Measurements from ENCODE around the gene TRIM29. TPM values are rescaled to one million over a fixed set of nuclear protein-coding genes. Genes with fewer than 3 reads are reported as not detected.

Gene TRIM29
- total and polyA plus RNA-seq, 2 experiments from 2014 or later = not detected

GRCh38 chr11:120122924-120123683, 14.8 kb downstream of the TRIM29 start:
- peaks cover 7% of the 10 kb centered on the region for H3K27me3 ChIP-seq
- H3K4me1 ChIP-seq (ENCODE audit: low read depth) = no peaks in the 10 kb centered on the region
- H3K27ac ChIP-seq = no peak overlapping the region
- no peaks in the 10 kb centered on the region for H3K9me3 ChIP-seq (ENCODE audit: low read depth)
- H3K4me3 ChIP-seq = no peak overlapping the region
- TF ChIP-seq, protein P1, sequence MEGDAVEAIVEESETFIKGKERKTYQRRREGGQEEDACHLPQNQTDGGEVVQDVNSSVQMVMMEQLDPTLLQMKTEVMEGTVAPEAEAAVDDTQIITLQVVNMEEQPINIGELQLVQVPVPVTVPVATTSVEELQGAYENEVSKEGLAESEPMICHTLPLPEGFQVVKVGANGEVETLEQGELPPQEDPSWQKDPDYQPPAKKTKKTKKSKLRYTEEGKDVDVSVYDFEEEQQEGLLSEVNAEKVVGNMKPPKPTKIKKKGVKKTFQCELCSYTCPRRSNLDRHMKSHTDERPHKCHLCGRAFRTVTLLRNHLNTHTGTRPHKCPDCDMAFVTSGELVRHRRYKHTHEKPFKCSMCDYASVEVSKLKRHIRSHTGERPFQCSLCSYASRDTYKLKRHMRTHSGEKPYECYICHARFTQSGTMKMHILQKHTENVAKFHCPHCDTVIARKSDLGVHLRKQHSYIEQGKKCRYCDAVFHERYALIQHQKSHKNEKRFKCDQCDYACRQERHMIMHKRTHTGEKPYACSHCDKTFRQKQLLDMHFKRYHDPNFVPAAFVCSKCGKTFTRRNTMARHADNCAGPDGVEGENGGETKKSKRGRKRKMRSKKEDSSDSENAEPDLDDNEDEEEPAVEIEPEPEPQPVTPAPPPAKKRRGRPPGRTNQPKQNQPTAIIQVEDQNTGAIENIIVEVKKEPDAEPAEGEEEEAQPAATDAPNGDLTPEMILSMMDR (IDR thresholded peaks at IDR 0.05; ENCODE audit: low read depth, low read length) = no peak
- no peaks in the 10 kb centered on the region for H3K36me3 ChIP-seq
- no peak for DNase-seq (ENCODE audit: low read depth in 1 of 2, low spot score in 1 of 2)

GRCh38 chr11:120121914-120122473, 15.9 kb downstream of the TRIM29 start:
- Histone ChIP-seq H3K36me3 (no peaks in the 10 kb centered on the region), H3K27ac (no peak overlapping the region), H3K27me3 (peaks cover 4% of the 10 kb centered on the region), H3K4me1 (ENCODE audit: low read depth) (no peaks in the 10 kb centered on the region), H3K4me3 (no peak overlapping the region), H3K9me3 (ENCODE audit: low read depth) (no peaks in the 10 kb centered on the region)
- no peak for DNase-seq (ENCODE audit: low read depth in 1 of 2, low spot score in 1 of 2)
- TF ChIP-seq, protein P1 (IDR thresholded peaks at IDR 0.05; ENCODE audit: low read depth, low read length) = no peak

DNA sequence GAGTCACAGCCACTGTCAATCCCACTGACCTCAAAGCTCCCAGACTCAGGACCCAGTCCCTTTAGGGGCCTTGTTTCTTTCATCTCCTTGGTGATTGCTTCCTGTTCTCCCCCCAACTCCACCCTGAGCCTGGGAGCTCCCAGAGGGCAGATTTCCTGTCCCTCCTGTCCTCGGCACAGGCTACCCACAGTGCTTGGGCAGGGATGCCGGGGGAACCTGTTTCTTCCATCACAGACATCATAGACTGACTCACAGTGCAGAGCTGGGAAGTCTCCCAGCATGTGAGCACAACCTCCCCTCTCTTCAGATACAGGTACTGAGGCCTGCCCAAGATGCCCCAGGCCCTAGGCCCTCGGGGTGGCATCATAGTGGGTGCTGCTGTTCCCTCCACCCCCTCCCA, 16.6 kb downstream of the TRIM29 start:
- DNase-seq (ENCODE audit: low read depth in 1 of 2, low spot score in 1 of 2) = no peak
- Histone ChIP-seq H3K27me3 (no peaks in the 10 kb centered on the region), H3K4me3 (no peak overlapping the region), H3K36me3 (no peaks in the 10 kb centered on the region), H3K27ac (no peak overlapping the region), H3K4me1 (ENCODE audit: low read depth) (no peaks in the 10 kb centered on the region), H3K9me3 (ENCODE audit: low read depth) (no peaks in the 10 kb centered on the region)
- TF ChIP-seq, protein P1 (IDR thresholded peaks at IDR 0.05; ENCODE audit: low read depth, low read length) = no peak

DNA sequence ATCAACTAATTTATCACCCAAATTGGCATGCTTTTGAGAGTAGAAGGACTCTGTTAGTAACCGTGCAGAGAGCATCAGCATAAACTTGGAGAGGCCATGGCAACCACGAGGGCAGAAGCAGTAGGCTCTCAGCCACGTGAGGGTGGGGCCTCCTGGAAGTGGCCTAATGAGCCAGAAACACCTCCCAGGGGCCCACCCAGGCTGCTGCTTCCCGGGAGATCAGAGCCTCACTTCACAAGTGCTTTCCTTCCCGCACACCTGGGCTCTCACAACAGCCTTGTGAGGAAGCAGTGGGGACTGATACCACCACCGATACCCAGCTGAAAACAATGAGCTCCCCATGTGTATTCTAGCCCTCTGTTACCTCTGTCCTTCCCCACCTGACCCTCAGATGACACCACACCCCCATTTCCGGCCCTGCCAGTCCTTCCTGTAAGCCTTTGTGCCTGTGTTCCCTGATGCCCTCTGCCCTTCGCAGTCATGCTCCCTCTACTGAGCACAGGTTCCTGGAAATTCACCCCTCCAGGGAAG, 17.0 kb downstream of the TRIM29 start:
- Histone ChIP-seq H3K27ac (no peak overlapping the region), H3K36me3 (no peaks in the 10 kb centered on the region), H3K4me3 (no peak overlapping the region), H3K4me1 (ENCODE audit: low read depth) (no peaks in the 10 kb centered on the region), H3K9me3 (ENCODE audit: low read depth) (no peaks in the 10 kb centered on the region), H3K27me3 (no peaks in the 10 kb centered on the region)
- no peak for DNase-seq (ENCODE audit: low read depth in 1 of 2, low spot score in 1 of 2)
- TF ChIP-seq, protein P1 (IDR thresholded peaks at IDR 0.05; ENCODE audit: low read depth, low read length) = no peak

GRCh38 chr11:120119121-120119520, 18.8 kb downstream of the TRIM29 start:
- Histone ChIP-seq H3K36me3 (no peaks in the 10 kb centered on the region), H3K9me3 (ENCODE audit: low read depth) (no peaks in the 10 kb centered on the region), H3K27me3 (peaks cover under 1% of the 10 kb centered on the region), H3K4me3 (no peak overlapping the region), H3K27ac (no peak overlapping the region), H3K4me1 (ENCODE audit: low read depth) (no peaks in the 10 kb centered on the region)
- DNase-seq (ENCODE audit: low read depth in 1 of 2, low spot score in 1 of 2) = no peak
- TF ChIP-seq, protein P1 (IDR thresholded peaks at IDR 0.05; ENCODE audit: low read depth, low read length) = no peak

Data from cardiac muscle cell (in vitro differentiated cells and primary cell).